ENCODE data around the gene ELMO1. TPM values are rescaled to one million over a fixed set of nuclear protein-coding genes. Genes with fewer than 3 reads are reported as not detected.

The ELMO1 gene
- total and polyA plus RNA-seq, 10 of the 15 experiments (the other 5 are each of a cell fraction or from before 2014, with no cell fraction given), result 22.6 to 85.9 (median 56.6) TPM

GRCh38 chr7:36943591-36944435, 504.9 kb downstream of the ELMO1 start (continued):
- TF ChIP-seq ZBTB11 (CRISPR knock-in tag; IDR thresholded peaks at IDR 0.05), result no peak
- TF ChIP-seq BCL3 (IDR thresholded peaks at IDR 0.05; ENCODE audit: borderline replicate concordance, insufficient read depth, low read depth, low read length, poor library complexity, severe bottlenecking), result no peak
- no peak for TF ChIP-seq FOXM1 (IDR thresholded peaks at IDR 0.05; ENCODE audit: low read depth, low read length)
- no peak for TF ChIP-seq ESRRA (IDR thresholded peaks at IDR 0.05; ENCODE audit: low read length)
- TF ChIP-seq RELA (IDR thresholded peaks at IDR 0.05; ENCODE audit: borderline replicate concordance, partially characterized antibody), result no peak
- no peak for TF ChIP-seq CHD1 (IDR thresholded peaks at IDR 0.05; ENCODE audit: low read depth, low read length)
- TF ChIP-seq SREBF2 (IDR thresholded peaks at IDR 0.05; ENCODE audit: low read length), result no peak
- no peak for TF ChIP-seq ATF2 (IDR thresholded peaks at IDR 0.05; ENCODE audit: low read length)
- TF ChIP-seq ATF7 (IDR thresholded peaks at IDR 0.05; ENCODE audit: low read depth), result no peak
- no peak for TF ChIP-seq KLF5 (IDR thresholded peaks at IDR 0.05; ENCODE audit: partially characterized antibody)
- no peak for TF ChIP-seq LARP7 (IDR thresholded peaks at IDR 0.05)
- no peak for TF ChIP-seq CTCF (IDR thresholded peaks at IDR 0.05 in 2 of 3, conservative IDR thresholded peaks at IDR 0.05 in 1 of 3; ENCODE audit: control insufficient read depth in 2 of 3, extremely low read depth in 1 of 3, insufficient read depth in 1 of 3, low read depth in 3 of 3, low read length in 3 of 3)
- no peak for TF ChIP-seq MAX (IDR thresholded peaks at IDR 0.05; ENCODE audit: low read depth, low read length)
- TF ChIP-seq NRF1 (conservative IDR thresholded peaks at IDR 0.05; ENCODE audit: low read depth, low read length), result no peak
- no peak for TF ChIP-seq ETV6 (conservative IDR thresholded peaks at IDR 0.05 in 1 of 2, IDR thresholded peaks at IDR 0.05 in 1 of 2; ENCODE audit: borderline replicate concordance in 1 of 2, low read depth in 1 of 2)
- no peak for TF ChIP-seq KAT2A (conservative IDR thresholded peaks at IDR 0.05; ENCODE audit: control insufficient read depth, low read depth, low read length)
- TF ChIP-seq SMAD1 (IDR thresholded peaks at IDR 0.05; ENCODE audit: low read depth, partially characterized antibody), result no peak
- no peak; the same call in 1 of the 2 replicates for TF ChIP-seq GATAD2B (conservative IDR thresholded peaks at IDR 0.05; ENCODE audit: low read depth)
- TF ChIP-seq MYC (IDR thresholded peaks at IDR 0.05; ENCODE audit: insufficient read depth, insufficient read length, insufficient replicate concordance, low read length, severe bottlenecking), result no peak
- no peak for TF ChIP-seq GABPA (IDR thresholded peaks at IDR 0.05; ENCODE audit: low read depth)

All from GM12878 (cell line).